Endothelial cell of umbilical vein (primary cell): ENCODE data around the gene C2CD5. TPM values are rescaled to one million over a fixed set of nuclear protein-coding genes. Genes with fewer than 3 reads are reported as not detected.

Experiments
- BruUV-seq: library from RNA; stranded (reverse); fragments of 400-500 nt; replicated peaks from 2 replicates; lab custom pipeline; 2021; lab: Mats Ljungman, UMichigan
- CTCF ChIA-PET: fragments of 300-600, 350-600 bp; sonication (Branson Sonifier 250); formaldehyde crosslinking; loops from one replicate; lab custom pipeline; 2021; ENCODE audit warnings: antibody characterized with exemption, inconsistent platforms; lab: Charles Lee
- POLR2A ChIA-PET: fragments of 300-600, 350-600 bp; sonication (Branson Sonifier 250); formaldehyde crosslinking; loops from one replicate; lab custom pipeline; 2021; ENCODE audit warnings: antibody characterized with exemption, inconsistent platforms; lab: Charles Lee
- DNase-seq: peaks from one replicate; pipeline ENCODE4 v3.0.0-alpha.2; 2011; ENCODE audit warnings: low read depth, low spot score
- FAIRE-seq: peaks from 2 replicates; lab custom pipeline; 2011; peaks lifted over from hg19 to GRCh38; lab: Jason Lieb, UNC
- H2AFZ ChIP-seq: 2 replicates; pipeline ENCODE4 v1.6.0; 2012; ENCODE audit warnings: low read depth, low read length, control low read depth, inconsistent platforms
- H3K27ac ChIP-seq: 2 replicates; pipeline ENCODE4 v1.5.1; 2011; ENCODE audit warnings: low read depth, mild to moderate bottlenecking, control low read depth, low read length, moderate library complexity; ENCODE audit not compliant: insufficient read depth
- H3K27me3 ChIP-seq, 2 experiments: 2 replicates each; pipeline versions ENCODE4 v1.6.0 to v1.6.1; 2011; ENCODE audit warnings: low read length in 2 of 2, mixed read lengths in 1 of 2; ENCODE audit not compliant: control insufficient read depth in 2 of 2, insufficient read depth in 2 of 2
- H3K36me3 ChIP-seq, 2 experiments: 2 replicates in 1 of 2; 3 replicates in 1 of 2; pipeline ENCODE4 v1.5.1; 2011; ENCODE audit warnings: low read length in 2 of 2, mild to moderate bottlenecking in 1 of 2, moderate library complexity in 1 of 2; ENCODE audit not compliant: control insufficient read depth in 2 of 2, insufficient read depth in 2 of 2; ENCODE audit errors: extremely low read depth in 1 of 2
- H3K4me1 ChIP-seq: 3 replicates; pipeline ENCODE4 v1.5.1; 2011; ENCODE audit warnings: mild to moderate bottlenecking, low read length; ENCODE audit not compliant: control insufficient read depth, insufficient read depth; ENCODE audit errors: extremely low read depth
- H3K4me2 ChIP-seq: 2 replicates; pipeline ENCODE4 v1.6.1; 2011; ENCODE audit warnings: low read length, control low read depth, mixed read lengths; ENCODE audit not compliant: insufficient read depth
- H3K4me3 ChIP-seq, 3 experiments: fragments of 200-600 bp in 1 of 3; sonication (generic), shearing (Covaris generic) in 1 of 3; replicated peaks in 1 of 3; 2 replicates each; pipeline ENCODE4 v1.5.1; 2011 to 2016; ENCODE audit warnings: control low read depth in 3 of 3, low read length in 3 of 3, mild to moderate bottlenecking in 2 of 3, inconsistent platforms in 1 of 3, low read depth in 1 of 3, moderate library complexity in 1 of 3; ENCODE audit not compliant: insufficient read depth in 1 of 3
- H3K79me2 ChIP-seq: 2 replicates; pipeline ENCODE4 v1.6.0; 2012; ENCODE audit warnings: low read length, inconsistent platforms; ENCODE audit not compliant: control insufficient read depth, insufficient read depth
- H3K9ac ChIP-seq: replicated peaks from 2 replicates; pipeline ENCODE3; 2011; ENCODE audit warnings: low read length, control low read depth; ENCODE audit not compliant: insufficient read depth; ENCODE audit errors: extremely low read depth
- H3K9me1 ChIP-seq: replicated peaks from 3 replicates; pipeline ENCODE4 v1.6.0; 2011; ENCODE audit warnings: mild to moderate bottlenecking, low read length; ENCODE audit not compliant: control insufficient read depth, insufficient read depth; ENCODE audit errors: extremely low read depth
- H3K9me3 ChIP-seq: replicated peaks from 2 replicates; pipeline ENCODE4 v1.5.1; 2012; ENCODE audit warnings: low read length, inconsistent platforms; ENCODE audit not compliant: control insufficient read depth, insufficient read depth
- H4K20me1 ChIP-seq: replicated peaks from 2 replicates; pipeline ENCODE3; 2011; ENCODE audit warnings: mild to moderate bottlenecking, low read length; ENCODE audit not compliant: control insufficient read depth, insufficient read depth; ENCODE audit errors: extremely low read depth
- EZH2 ChIP-seq: IDR thresholded peaks from 2 replicates; pipeline ENCODE4 v1.6.1; 2012; ENCODE audit warnings: borderline replicate concordance, low read depth, mild to moderate bottlenecking, moderate library complexity, low read length, inconsistent platforms; ENCODE audit not compliant: severe bottlenecking
- FOS ChIP-seq: IDR thresholded peaks from 2 replicates; pipeline ENCODE4 v1.6.1; 2011; ENCODE audit warnings: mild to moderate bottlenecking, low read length, moderate library complexity, borderline replicate concordance; ENCODE audit not compliant: insufficient read depth
- GATA2 ChIP-seq: IDR thresholded peaks from 2 replicates; pipeline ENCODE4 v1.7.0; 2011; ENCODE audit warnings: low read depth, mild to moderate bottlenecking, moderate library complexity, mixed read lengths, low read length; ENCODE audit not compliant: insufficient read length, insufficient read depth
- JUN ChIP-seq: IDR thresholded peaks from 2 replicates; pipeline ENCODE4 v1.6.1; 2011; ENCODE audit warnings: borderline replicate concordance, low read depth; ENCODE audit not compliant: insufficient read length, insufficient read depth
- MYC ChIP-seq: IDR thresholded peaks from one replicate; pipeline ENCODE4 v1.6.1; 2011; ENCODE audit warnings: mild to moderate bottlenecking, low read depth, low read length
- POLR2A ChIP-seq: IDR thresholded peaks from 2 replicates; pipeline ENCODE4 v1.6.1; 2012; ENCODE audit warnings: low read depth, mild to moderate bottlenecking, control low read depth, low read length
- POLR2AphosphoS5 ChIP-seq: IDR thresholded peaks from 2 replicates; pipeline ENCODE4 v1.6.1; 2012; ENCODE audit warnings: low read depth, mild to moderate bottlenecking, control low read depth, low read length, moderate library complexity; ENCODE audit not compliant: insufficient read depth
- dilution Hi-C: fragments of 300-500 bp; cut with MboI; formaldehyde crosslinking; loops from one replicate; pipeline ENCODE4 v1.15.0; 2019; ENCODE audit warnings: low sequenced_read_pairs; ENCODE audit not compliant: extremely low pct_ligation_motif_present
- intact Hi-C: fragments of 100-400 bp; cut with micrococcal nuclease; formaldehyde crosslinking; loops from one replicate; pipeline ENCODE4 v1.10.0; 2022
- polyA plus RNA-seq, 4 experiments: library from polyadenylated mRNA; depleted of rRNA in 3 of 4; stranded (reverse) in 3 of 4; unstranded in 1 of 4; fragments of >200 nt; gene quantifications; 2 replicates each; pipeline versions ENCODE4 v1.2.1 to v1.2.3, GENCODE V29; 2011 to 2012; ENCODE audit warnings: missing spikeins in 1 of 4
- total RNA-seq: library from RNA; stranded (reverse); gene quantifications from 2 replicates; pipeline ENCODE4 v1.2.3, GENCODE V29; 2021
- TF ChIP-seq, protein P1 (sequence below): IDR thresholded peaks from 2 replicates; pipeline ENCODE4 v1.6.1; 2011; ENCODE audit not compliant: insufficient read depth, insufficient read length
- TF ChIP-seq, protein P2 (sequence below), 2 donors: IDR thresholded peaks; 1 replicate in 1 of 2; 2 replicates in 1 of 2; pipeline ENCODE4 v1.5.1; 2011; ENCODE audit warnings: low read length in 2 of 2, mild to moderate bottlenecking in 2 of 2, moderate library complexity in 2 of 2, control low read depth in 1 of 2, inconsistent platforms in 1 of 2, low read depth in 1 of 2; ENCODE audit not compliant: insufficient read depth in 1 of 2; ENCODE audit errors: extremely low read depth in 1 of 2

Gene C2CD5
- total and polyA plus RNA-seq, 2 donors (not counting 3 experiments of a cell fraction or from before 2014, with no cell fraction given) = 12.9 to 32.9 TPM

DNA sequence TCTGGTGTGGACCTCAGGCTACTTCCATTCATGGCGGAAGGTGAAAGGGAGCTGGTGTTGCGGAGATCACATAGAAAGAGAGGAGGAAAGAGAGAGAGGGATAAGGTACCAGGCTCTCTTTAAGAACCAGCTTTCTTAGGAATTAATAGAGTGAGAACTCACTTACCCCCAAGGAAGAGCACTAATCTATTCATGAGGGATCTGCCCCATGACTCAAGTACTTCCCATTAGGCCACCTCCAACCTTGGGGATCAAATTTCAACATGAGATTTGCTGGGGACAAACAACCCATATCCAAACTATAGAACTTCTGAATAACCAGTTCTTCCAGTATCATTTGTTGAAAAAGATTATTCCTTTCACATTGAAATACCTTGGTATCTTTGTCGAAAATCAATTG lies 34.0 kb upstream of the C2CD5 start:
- dilution Hi-C loops = no loop called here
- H4K20me1 ChIP-seq = no peaks in the 10 kb centered on the region
- FAIRE-seq = no peak

More for the DNA sequence above, 34.0 kb upstream of the C2CD5 start:
- no peaks in the 10 kb centered on the region for H3K9me1 ChIP-seq
- H3K4me1 ChIP-seq = no peaks in the 10 kb centered on the region
- no peak overlapping the region for H2AFZ ChIP-seq
- no TSS peak for BruUV-seq
- H3K27me3 ChIP-seq = no peaks in the 10 kb centered on the region
- H3K79me2 ChIP-seq = no peaks in the 10 kb centered on the region
- TF ChIP-seq POLR2AphosphoS5 = no peak
- no peak for TF ChIP-seq MYC
- TF ChIP-seq, protein P1, sequence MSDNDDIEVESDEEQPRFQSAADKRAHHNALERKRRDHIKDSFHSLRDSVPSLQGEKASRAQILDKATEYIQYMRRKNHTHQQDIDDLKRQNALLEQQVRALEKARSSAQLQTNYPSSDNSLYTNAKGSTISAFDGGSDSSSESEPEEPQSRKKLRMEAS = no peak
- TF ChIP-seq, protein P2, sequence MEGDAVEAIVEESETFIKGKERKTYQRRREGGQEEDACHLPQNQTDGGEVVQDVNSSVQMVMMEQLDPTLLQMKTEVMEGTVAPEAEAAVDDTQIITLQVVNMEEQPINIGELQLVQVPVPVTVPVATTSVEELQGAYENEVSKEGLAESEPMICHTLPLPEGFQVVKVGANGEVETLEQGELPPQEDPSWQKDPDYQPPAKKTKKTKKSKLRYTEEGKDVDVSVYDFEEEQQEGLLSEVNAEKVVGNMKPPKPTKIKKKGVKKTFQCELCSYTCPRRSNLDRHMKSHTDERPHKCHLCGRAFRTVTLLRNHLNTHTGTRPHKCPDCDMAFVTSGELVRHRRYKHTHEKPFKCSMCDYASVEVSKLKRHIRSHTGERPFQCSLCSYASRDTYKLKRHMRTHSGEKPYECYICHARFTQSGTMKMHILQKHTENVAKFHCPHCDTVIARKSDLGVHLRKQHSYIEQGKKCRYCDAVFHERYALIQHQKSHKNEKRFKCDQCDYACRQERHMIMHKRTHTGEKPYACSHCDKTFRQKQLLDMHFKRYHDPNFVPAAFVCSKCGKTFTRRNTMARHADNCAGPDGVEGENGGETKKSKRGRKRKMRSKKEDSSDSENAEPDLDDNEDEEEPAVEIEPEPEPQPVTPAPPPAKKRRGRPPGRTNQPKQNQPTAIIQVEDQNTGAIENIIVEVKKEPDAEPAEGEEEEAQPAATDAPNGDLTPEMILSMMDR (IDR thresholded peaks at IDR 0.05; ENCODE audit: extremely low read depth in 1 of 2, insufficient read depth in 1 of 2, low read depth in 1 of 2, low read length in 2 of 2) = no peak
- TF ChIP-seq JUN = no peak
- TF ChIP-seq FOS = no peak
- TF ChIP-seq EZH2 = no peak
- TF ChIP-seq GATA2 = no peak
- no peak for TF ChIP-seq POLR2A
- H3K4me3 ChIP-seq = no peak overlapping the region
- H3K36me3 ChIP-seq = no peaks in the 10 kb centered on the region
- intact Hi-C loops = no loop called here
- no peak overlapping the region for H3K27ac ChIP-seq
- H3K9me3 ChIP-seq = no peaks in the 10 kb centered on the region
- no peak overlapping the region for H3K4me2 ChIP-seq
- POLR2A ChIA-PET = no interaction called here
- no peak for DNase-seq
- CTCF ChIA-PET = interaction anchor here (1.8 kb wide), 1 partner anchor 12 kb away, joined by 9 read pairs; no protein-coding TSS in a partner anchor
- no peak overlapping the region for H3K9ac ChIP-seq
